GM21367 (cell line): Measurements from ENCODE around the gene MZB1.

Experiments
- ATAC-seq: cut with Tn5 transposase; IDR thresholded peaks from one replicate; pipeline ENCODE4 v1.9.1; 2021; ENCODE audit not compliant: unreplicated experiment

The MZB1 gene, protein sequence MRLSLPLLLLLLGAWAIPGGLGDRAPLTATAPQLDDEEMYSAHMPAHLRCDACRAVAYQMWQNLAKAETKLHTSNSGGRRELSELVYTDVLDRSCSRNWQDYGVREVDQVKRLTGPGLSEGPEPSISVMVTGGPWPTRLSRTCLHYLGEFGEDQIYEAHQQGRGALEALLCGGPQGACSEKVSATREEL

DNA sequence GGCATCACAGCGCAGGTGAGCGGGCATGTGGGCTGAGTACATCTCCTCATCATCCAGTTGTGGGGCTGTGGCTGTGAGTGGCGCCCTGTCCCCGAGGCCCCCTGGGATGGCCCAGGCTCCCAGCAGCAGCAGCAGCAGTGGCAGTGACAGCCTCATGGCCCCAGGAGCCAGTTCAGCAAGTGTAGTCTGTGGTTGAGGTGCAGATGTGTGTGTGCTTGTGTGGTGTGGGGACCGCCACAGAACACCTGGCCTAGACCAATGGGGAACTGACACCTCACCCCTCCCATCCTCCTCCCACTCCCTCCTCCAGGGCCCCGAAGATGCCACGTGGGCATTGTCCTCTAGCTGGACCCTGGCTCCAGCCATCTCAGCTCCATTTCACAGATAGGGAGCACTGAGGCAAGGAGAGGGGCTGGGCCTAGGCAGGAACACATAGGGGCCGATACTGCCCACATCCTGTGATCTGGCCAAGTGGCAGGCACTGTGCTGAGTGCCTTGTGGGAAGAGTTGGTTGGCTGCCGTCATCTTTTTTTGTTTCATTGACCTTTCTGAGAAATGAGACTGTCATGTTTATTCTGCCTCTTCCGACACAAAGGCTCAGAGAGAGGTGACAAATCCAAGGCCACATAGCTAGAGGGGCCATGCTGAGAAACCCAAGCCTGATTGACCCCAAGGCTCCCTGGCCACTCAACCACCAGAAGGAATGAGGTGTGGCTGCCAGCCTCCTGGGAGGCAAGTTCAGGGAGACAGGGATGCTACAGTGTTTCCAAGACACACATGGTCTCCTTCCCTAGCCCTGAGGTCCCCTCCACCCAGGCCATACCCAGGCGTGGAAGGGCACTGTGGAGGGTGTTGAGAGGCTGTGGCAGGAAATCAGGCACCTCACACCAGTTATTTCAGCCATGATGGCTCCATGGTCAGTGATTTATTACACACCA lies at the start of gene MZB1:
Gene MZB1 (minus strand): TSS at position 213 of the 938 bp plus-strand sequence. CDS start 57 bp downstream, at position 156.
- ATAC-seq, result peak; percentile 37

DNA sequence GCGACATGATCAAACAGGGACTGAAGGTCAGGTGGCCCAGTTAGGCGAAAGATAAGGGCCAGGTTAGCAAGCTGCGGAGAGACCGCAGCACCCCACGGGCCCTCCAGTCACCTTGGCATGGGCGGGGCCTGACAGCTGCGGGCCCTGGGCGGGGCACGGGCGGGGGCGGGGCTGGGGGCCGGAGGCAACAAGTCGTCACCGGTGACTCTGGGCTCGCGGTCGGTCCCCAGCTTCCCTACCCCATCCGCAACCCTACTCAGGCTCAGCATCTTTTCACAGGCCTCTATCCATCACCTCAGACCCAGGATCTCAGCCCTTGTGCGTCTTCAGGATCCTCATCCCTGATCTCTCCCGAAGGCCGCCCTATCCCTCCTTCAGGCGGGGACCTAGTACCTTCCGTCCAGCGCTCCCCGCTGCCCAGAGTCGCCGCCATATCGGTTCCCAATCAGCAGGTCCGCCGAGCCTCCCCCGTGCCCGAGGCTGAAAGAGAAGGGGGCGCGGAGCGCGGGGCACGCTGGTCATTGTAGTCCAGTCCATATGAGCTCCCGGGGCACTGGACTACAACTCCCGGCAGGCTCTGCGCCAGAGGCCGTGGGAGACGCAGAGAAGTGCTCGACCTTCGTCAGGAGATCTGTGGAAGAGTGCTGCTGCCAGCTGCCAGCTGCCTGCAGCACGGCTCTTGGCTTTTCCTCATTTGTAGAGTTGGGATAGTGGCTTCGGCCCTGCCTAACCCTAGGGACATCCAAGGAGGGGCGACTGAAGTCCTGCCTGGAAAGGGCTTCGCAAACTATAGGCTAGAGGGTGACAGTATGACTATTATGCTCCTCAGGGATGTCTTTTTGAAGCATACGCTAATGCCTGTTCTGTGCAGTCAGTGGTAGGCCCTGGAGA lies 49.5 kb upstream of the MZB1 start, which contains the start of gene DNAJC18:
Gene DNAJC18 (minus strand): TSS at position 513 of the 891 bp plus-strand sequence. CDS start 80 bp downstream, at position 433.
- peak; percentile 82 for ATAC-seq

DNA sequence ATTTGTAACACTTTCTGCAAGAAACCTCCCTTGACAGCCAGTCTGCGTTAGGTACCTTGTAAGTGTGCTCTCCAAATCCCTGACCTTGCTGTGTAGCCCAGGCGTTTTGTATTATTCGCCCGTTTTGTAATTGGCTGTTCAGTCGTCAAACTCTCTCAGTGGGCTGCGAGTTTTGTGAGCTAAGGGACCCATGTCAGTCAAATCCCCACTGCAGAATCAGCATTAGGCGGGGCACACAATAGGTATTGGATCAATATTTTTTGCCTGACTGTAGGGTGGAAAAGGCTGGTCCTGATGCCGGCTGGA lies 48.9 kb upstream of the MZB1 start:
- ATAC-seq, result no peak

DNA sequence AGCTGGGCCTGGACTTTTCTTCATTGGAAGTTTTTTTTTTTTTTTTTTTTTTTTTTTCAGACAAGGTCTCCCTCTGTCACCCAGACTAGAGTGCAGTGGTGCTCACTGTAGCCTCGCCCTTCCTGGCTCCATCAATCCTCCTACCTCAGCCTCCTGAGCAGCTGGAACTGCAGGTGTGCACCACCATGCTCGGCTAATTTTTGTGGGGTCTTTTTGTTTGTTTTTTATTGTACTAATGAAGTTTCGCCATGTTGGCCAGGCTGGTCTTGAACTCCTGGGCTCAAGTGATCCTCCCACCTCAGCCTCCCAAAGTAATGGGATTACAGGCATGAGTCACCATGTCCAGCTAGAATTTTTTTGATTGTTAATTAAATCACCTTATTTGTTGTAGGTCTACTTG lies 46.0 kb upstream of the MZB1 start:
- ATAC-seq, result no peak

DNA sequence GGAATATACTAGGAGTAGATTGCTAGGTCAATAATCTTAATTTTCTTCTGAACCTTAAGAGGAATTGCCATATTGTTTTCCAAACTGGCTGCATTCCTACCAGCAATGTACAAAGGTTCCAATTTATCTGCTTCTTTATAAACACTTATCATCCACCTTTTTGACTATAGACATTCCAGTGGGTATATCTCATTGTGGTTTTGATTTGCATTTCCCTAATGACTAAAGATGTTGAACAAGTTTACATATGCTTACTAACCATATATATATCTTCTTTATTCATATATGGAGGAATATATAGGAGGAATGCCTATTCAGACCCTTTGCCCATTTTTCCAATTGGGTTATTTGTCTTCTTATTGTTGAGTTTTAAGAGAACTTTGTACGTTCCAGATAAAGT lies 42.0 kb upstream of the MZB1 start:
- ATAC-seq, result no peak

DNA sequence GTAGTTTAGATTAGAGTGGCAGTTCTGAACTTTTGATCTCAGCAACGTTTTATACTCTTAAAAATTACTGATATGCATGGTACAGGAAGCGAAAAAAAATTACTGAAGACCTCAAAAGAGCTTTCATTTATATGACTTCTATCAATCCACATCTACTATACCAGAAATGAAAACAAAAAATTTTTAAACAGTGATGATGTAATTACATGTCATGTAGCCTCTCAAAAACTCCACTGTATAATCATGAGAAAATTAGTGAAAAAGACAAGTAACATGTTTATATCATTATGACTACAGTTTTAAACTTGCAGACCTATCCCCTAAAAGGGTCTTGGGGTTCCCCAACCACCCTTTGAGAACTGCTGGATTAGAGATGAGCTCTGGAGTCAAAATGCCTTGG lies 40.3 kb upstream of the MZB1 start:
- no peak for ATAC-seq

DNA sequence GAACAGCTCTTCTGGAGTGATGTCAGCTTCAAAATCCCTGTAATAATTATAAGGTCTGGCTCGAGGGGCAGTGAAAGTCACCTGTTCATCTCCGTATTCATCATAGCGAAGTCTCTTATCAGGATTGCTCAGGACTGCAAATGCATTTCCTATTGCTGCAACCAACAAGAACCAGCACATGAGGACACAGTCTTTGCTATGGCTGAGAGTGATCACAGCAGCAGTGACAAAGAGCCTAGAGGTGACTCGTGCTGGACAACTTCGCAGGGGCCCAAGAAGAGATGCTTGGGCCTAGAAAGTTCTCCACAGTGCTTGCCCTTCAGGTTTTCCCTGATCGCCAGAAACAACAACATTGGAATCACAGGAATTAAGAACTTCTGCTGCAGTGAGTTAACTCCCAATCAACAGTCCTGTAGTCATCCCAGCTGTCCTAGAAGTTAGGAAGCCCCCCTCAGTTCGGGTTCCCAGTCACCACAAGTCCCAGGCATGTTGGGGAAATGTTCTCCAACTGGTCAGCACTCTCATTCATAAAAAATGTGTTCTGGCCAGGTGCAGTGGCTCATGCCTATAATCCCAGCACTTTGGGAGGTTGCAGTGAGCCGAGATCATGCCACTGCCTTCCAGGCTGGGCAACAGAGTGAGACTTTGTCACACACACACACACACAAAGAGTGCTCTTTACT lies 36.6 kb upstream of the MZB1 start:
- no peak for ATAC-seq

DNA sequence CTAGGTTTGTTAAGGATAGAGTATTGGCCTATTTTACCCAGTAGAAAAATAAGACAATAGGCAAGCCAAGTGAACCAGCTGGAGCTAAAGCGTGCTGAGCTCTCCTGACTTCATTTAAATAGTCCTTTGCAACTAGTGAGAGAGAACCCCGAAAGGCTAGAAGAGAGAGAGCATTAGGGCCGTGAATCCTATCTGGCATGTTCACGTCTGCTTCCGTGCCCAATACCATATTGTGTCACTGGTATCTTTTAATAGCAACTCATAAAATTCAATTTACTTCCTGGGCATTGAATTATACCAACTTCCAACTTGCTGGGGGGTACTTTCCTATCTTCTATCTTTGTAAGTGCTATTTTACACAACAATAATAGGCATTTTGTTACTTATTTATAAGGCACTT lies 35.8 kb upstream of the MZB1 start:
- ATAC-seq, result no peak

DNA sequence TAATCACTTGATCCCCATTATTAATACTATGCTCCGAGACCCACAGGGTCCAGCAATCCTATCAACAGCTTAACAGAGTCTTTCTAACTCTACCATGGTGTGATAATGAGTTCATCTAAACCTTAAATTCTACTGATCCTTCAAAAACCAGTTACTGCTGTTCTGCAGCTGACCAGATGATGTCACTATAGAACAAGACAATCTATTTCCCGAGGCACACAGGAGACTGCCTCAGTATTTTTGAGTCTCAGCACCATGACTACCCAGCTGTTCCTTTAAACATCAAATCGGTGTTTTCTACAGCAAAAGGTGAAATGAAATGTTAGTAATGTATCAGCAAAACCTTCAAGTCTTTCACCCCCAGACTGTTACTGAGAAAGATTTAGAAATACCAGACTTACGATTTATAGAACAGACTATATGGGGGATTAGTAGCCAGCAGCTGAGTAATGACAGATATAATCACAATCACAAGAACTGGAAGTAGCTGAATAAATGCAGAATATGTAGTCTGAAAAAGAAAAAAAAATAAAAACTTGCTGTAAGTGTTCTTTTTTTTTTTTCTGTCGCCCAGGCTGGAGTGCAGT lies 32.7 kb upstream of the MZB1 start:
- ATAC-seq, result no peak

DNA sequence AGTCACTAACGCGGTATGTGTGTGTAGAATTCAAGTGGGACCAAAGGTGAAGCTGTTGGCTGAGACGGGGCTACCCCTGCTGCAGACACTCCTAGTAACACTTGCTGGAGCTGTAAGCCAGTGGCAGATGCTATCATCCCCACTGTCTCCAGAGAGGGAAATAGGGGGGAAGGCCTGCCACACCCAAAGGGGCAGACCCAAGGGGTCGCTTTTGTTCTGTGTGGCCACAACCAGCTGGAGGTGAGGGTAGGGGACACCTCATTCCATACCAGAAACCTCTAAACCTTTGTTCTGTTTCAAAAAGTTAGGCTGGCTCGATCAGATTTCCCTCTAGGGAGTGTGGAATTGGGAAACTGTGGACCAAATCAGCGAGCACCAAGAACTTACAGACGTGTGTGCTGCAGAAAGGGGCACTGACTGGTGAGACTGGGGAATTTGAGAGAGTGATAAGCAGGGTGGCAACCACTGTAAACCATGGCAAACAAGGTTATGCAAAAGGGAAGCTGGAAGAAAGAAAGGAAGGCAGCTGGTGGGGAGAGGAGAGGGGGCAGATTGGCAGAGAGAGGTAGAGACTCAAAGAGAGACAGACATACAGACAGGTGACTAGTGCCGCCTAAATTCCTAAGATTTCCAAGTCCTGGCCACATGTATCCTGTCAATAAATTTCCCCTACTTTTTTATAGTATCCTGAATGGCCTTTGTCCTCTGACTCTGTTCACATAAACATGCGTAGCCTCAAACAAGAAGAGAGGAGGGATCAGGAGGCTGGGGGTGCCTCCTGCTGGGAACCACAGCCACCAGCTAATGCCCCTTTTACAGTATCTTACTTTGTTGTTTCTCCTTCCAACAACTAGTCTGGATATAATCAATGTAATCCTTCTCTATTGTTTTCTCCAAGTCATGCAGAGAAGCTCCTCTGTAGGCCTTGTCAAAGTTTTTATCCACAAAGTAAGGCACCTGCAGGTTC lies 29.8 kb upstream of the MZB1 start:
- ATAC-seq, result no peak

DNA sequence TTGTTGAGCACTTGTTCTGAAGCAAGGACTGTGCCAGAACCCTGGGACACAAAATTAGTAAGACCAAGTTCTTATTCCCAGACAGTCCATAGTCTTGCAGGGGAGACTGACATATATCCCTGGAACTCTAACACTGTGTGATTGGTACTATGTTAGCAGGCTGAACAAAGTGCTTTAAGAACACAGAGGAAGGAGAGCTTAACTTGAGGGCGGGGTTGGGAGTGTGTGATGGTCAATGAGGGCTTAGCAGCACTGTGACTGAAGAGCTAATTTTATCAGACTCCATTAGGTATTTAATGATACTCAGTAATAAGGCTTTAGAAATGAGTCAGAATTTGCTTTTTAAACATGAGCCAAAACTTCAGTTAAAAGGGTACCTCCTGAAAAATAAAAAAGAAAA lies 29.1 kb upstream of the MZB1 start:
- ATAC-seq, result no peak

DNA sequence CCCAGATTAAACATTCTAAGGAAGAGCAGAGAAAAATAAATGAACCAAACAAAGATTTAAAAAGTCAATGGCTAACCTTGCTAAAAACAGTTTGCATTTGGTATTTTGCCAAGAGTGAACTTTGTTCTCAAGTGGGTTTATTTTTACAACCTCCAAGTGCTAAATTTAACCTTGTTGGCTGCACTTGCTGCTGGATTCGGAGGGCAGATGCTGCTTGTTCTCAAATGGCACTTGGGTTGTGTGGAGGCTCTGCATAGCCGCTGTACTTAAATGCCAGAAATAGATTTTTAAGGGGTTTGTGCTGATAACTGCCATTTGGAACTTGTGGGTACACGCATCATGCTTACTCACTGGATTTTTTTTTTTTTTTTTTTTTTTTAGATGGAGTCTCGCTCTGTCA lies 27.5 kb upstream of the MZB1 start:
- ATAC-seq, result no peak

DNA sequence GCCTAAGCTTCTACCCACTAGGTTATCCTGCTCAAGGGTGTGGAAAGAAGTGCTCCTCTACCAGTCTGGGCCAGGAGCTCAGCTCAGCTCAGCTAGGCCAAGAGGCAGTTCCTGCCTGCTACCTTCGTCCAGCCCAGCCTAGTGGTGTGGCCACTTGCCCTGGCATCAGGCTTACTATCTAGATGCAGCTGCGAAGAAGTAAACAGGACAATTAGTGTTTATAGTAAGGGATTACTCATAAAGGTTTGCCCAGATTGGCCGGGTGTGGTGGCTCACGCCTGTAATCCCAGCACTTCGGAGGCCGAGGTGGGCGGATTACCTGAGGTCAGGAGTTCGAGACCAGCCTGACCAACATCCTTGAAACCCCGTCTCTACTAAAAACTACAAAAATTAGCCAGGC lies 26.9 kb upstream of the MZB1 start:
- ATAC-seq, result no peak

DNA sequence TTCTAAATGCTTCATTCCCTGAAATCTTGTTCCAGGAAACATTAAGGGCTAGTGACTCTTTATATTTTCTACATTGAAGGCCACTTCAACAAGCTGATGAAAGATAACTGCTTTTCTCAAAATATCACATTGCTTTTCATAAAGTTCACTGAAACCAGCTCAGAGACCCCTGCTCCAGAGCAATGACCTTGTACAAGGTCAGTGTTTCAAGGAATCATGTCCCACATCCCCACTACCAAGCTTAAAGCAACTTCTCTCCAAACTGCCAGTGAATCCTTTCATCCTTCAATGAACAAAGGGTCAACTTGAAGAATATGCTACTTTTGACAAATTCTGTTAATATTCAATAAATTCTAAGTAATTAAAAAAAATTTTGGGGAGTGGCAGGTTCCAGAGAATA lies 26.2 kb upstream of the MZB1 start:
- no peak for ATAC-seq

DNA sequence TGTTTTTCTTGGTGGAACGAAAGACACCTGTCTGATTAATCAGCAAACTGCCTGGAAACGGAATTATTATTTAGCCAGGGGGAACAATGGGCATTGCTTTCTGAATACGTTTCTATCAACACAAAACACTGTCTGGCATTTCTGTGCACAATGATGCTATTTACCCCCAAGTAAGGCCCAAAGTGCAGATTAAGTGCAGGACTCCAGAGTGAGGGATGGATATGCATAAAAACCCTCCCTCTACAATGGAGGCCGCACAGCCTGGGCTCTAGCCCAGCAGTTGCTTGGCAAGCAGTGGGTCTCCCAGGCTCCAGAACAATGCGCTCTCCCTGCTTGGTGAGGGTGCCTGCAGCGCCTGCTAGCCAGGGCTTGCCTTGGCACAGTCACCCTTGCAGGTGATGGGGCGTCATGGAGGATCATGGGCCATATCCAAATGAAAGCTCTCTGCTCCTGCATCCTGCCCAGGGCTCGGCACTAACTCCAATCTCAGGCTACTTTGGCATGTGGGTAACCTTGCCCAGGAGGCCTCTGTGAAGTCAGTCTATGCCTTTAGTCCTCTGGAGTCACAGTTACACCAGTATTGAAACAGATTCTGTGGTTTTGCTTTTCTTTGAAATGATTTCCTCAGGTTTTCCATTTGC lies 25.6 kb upstream of the MZB1 start:
- ATAC-seq, result no peak

DNA sequence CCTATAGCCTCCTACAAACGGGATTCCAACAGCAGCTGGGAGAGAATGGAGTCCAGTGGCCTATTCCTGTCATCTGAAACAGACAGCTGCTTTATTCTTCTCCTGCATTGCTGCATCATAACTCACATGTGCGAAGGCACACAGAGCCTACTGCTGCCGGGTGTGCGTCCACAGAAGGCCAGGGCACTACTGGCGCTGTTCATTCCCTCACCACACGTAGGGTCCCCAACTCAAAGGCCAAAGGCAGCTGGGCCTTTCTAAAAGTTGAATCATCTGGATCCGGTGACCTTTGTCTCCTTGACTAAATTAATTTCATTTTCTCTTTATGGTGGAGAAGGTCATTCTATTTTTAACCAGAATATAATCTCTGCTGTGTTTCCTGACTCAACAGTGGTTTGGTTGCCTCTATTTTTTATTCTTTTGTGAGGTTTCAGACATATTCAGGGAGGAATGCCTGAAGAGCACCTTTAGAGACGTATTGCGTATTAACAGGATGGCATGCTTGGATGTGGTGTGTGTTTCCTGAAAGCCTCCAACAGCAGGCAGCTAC lies 24.9 kb upstream of the MZB1 start:
- ATAC-seq, result no peak

DNA sequence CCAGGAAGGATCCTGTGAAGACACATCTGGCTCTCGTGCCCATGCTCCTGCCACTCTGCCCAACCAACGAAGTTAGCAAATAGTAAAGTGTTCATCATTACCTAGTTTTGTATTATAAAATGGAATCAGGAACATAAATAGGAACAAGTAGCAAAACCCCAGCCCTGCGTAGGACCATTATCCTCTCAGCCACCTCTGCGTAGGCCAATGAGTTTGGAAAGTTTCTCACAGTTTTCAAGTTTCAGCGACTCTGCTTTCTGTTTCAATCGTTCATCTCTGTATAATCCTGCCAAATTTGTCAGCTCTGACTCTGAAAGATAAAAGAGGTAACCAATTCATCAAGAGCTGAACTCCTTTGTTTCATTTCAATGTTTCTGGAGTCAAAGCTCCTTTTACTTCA lies 24.2 kb upstream of the MZB1 start:
- ATAC-seq, result no peak

DNA sequence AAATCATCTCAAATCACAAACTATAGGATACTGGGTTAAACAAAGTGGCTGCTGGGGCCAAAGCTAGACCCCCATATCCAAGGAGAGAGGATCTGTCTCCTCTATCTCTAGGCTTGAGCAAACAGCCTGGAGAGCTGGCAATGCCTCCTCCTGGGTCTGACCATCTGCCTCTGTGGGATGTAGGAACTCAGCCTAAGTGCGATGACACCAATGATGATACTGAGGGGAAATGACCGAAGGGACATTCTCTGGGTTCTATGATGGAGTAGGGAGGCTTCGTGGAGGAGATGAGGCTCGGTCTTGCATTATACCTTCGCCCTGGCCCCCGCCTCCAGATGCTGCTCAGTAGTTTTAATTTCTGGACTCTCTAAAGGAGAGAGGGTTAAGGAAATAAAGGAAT lies 23.4 kb upstream of the MZB1 start:
- ATAC-seq, result no peak
